ENCODE measurements around the gene WDFY4.

GRCh38 chr10:48839809-48840679 is 155.4 kb downstream of the WDFY4 start:
- TF ChIP-seq CTCF (conservative IDR thresholded peaks at IDR 0.05) (no peak), EZH2 (IDR thresholded peaks at IDR 0.05; ENCODE audit: low read depth) (no peak)

Measured in PC-9 (cell line).